ENCODE measurements around the gene KCNN4. TPM values are rescaled to one million over a fixed set of nuclear protein-coding genes. Genes with fewer than 3 reads are reported as not detected.
A peak's percentile ranks its signal among the peaks of the same experiment; 100 is the strongest.
"Not testable (repeated sequence)": the region's sequence is repeated elsewhere in the genome, so short reads cannot be mapped to it uniquely, and the experiment has no call there.

The KCNN4 gene
- total RNA-seq, 8 experiments from 2014 or later = 0.11 to 7.4 (median 0.58) TPM

DNA sequence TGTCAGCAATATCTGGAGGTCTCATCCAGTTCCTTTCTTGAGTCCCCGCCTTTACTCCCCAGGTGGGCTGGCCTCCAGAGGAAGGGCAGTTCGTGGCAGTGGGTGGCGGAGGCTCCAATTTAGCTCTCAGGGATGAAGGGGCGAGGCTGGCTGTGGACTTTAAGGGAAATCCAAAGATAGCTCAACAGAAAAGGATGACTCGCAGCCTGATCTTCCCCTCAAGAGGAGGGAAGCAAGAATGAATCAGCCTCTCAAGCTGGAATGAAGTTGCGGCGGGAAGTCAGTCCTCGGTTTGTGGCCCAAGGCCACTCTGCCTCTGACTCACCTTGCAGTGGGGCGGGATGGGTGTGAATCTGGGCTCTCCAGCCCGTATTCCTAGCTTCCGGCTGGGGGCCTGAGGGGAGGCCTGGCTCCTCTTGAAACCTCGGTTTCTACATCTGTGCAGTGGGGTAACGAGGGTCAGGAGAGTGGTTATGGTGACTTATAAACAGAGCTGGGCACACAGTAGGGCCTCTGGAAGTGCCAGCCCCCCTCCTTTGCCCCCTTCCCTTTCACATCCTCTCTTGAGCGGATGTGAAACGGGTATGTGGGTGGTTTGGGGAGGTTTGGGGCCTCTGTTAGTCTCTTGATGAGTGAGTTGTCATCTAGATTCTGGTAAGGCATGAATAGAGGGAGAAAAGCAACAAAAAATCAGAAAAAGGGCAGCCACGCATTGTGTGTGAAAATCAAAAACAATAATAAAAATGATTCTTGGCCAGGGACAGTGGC, 15.5 kb downstream of the KCNN4 start:
- WGBS, 10 experiments = 9 to 100% (median 68%) methylated on average over 1 to 8 of the region's 16 CpGs
- H3K4me1 ChIP-seq (replicated peaks in 1 of 2) = no peaks in the 10 kb centered on the region
- no peak overlapping the region for H3K4me3 ChIP-seq
- in situ Hi-C loops (cut with MboI; ENCODE audit: low pct_unique_long_range_greater_than_20kb in 2 of 9, low sequenced_read_pairs in 9 of 9, unreplicated experiment in 9 of 9) = no loop called here
- H3K27ac ChIP-seq = no peak overlapping the region
- ATAC-seq (replicated peaks in 6 of 8) = peak; percentile 57 to 95 (median 80)

DNA sequence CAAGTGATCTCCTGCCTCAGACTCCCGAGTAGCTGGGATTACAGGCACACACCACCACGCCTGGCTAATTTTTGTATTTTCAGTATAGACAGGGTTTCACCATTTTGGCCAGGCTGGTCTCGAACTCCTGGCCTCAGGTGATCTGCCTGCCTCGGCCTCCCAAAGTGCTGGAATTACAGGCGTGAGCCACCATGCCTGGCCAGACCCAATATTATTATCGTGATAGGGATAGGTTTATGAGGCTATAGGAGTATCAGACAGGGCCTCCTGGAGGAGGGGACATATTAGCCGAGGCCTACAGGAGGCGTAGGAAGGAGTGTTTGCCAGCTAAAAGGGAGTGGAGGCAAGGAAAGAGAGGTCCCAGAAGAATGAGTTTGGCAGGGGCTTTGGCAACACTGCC, 16.1 kb downstream of the KCNN4 start:
- peak in 1 of 8 experiments; percentile 7 for ATAC-seq (replicated peaks in 6 of 8)
- H3K27ac ChIP-seq; H3K4me1 ChIP-seq (replicated peaks in 1 of 2); in situ Hi-C loops (cut with MboI; ENCODE audit: low pct_unique_long_range_greater_than_20kb in 2 of 9, low sequenced_read_pairs in 9 of 9, unreplicated experiment in 9 of 9); H3K4me3 ChIP-seq: not testable (repeated sequence)
- WGBS, 10 experiments = 47 to 100% (median 81%) methylated on average over 1 to 5 of the region's 8 CpGs; no CpG with 5 or more reads in 2 of the 10 experiments

DNA sequence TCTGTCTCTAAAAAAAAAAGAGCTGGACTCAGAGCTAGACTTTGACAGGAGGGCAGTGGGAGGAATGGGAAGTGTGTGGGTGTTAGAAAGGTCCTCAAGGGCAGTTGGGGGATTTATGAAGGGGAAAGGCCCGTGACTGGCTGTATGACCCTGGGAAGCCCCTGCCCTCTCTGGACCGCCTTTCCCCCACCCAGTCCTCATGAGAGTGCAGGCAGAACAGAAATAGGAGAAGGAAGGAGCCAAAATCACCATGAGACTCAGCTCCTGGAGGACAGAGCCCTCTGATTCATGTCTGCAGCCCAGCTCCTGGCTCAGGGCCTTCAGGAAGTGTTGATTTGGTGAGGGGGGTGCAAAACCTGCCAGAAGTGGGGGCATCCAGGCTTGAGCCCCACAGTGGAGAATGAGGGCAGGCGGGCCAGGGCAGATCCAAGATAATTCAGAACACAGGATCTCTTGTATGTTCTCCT, 17.3 kb downstream of the KCNN4 start:
- in situ Hi-C loops (cut with MboI; ENCODE audit: low pct_unique_long_range_greater_than_20kb in 2 of 9, low sequenced_read_pairs in 9 of 9, unreplicated experiment in 9 of 9) = no loop called here
- no peaks in the 10 kb centered on the region for H3K4me1 ChIP-seq (replicated peaks in 1 of 2)
- no peak overlapping the region for H3K27ac ChIP-seq
- no peak overlapping the region for H3K4me3 ChIP-seq
- no peak for ATAC-seq (replicated peaks in 6 of 8)
- 70 to 73% methylated on average over 3 of the region's 3 CpGs; no CpG with 5 or more reads in 8 of the 10 experiments for WGBS, 10 experiments

DNA sequence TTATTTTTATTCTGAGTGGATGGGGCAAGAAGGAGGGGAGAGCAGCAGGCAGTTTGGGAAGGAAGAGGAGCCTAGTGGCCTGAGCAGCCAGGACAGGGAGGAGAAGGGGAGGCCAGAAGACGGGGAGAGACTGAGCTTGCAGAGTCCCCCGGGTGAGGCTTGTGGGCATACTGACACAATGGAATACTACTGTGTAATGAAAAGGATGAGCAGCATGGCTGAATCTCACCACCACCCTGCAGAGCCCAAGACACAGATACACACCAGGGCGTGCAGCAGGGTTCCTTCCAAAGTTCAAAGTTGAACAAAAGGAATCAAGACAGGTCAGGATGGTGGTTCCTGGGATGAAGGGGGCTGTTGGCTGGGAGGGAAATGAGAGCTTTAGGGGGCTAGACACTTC, 18.0 kb downstream of the KCNN4 start:
- WGBS, 10 experiments = 40 to 100% (median 69%) methylated on average over 1 to 3 of the region's 3 CpGs; no CpG with 5 or more reads in 4 of the 10 experiments
- Histone ChIP-seq H3K4me1 (replicated peaks in 1 of 2) (no peaks in the 10 kb centered on the region), H3K27ac (no peak overlapping the region), H3K4me3 (no peak overlapping the region)
- in situ Hi-C loops (cut with MboI; ENCODE audit: low pct_unique_long_range_greater_than_20kb in 2 of 9, low sequenced_read_pairs in 9 of 9, unreplicated experiment in 9 of 9) = no loop called here
- ATAC-seq (replicated peaks in 6 of 8) = no peak

DNA sequence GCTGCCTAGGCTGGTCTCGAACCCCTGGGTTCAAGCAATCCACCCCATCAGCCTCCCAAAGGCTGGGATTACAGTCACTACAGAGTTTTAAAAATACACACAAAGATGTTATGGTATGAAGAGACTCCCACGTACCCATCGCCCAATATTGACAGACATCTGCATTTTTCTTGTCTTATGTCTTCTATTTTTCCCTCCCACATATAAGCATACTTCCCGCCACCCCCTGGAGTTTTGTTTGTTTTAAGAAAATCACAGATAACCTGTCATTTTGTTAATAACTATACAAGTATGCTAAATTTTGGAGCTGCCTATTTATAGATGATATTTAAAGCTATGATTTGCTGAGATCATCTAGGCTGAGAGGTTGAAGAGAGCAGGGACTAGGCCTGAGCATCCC, 19.8 kb downstream of the KCNN4 start:
- Histone ChIP-seq H3K27ac (no peak overlapping the region), H3K4me3 (no peak overlapping the region), H3K4me1 (replicated peaks in 1 of 2) (peaks cover 0 to under 1% of the 10 kb centered on the region in 2 donors)
- in situ Hi-C loops (cut with MboI; ENCODE audit: low pct_unique_long_range_greater_than_20kb in 2 of 9, low sequenced_read_pairs in 9 of 9, unreplicated experiment in 9 of 9) = no loop called here
- 80 to 100% (median 96%) methylated on average over 1 to 4 of the region's 4 CpGs for WGBS, 10 experiments
- no peak for ATAC-seq (replicated peaks in 6 of 8)

DNA sequence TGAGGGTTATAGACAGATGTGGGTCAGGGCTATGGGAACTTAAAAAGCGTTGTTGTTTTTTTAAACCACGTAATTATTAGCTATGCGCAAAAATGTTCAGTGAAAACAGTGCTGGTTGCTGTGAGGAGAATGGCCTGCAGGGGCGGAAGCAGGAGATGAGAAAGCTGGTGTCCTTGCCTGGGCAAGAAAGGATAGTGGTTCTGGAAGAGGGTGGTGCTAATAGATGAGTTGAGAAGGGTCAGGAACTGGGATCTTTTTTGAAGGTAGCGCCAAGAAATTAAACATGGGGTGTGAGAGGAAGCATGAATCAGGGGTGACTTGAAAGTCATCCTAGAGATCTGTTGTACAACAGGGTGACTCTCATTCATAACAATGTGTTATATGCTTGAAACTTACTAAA, 21.3 kb downstream of the KCNN4 start:
- H3K4me3 ChIP-seq = no peak overlapping the region
- peaks cover 3 to 4% of the 10 kb centered on the region in 2 donors for H3K4me1 ChIP-seq (replicated peaks in 1 of 2)
- 0 to 82% (median 32%) methylated on average over 2 to 5 of the region's 5 CpGs; no CpG with 5 or more reads in 2 of the 10 experiments for WGBS, 10 experiments
- ATAC-seq (replicated peaks in 6 of 8) = peak in 3 of 8 experiments; percentile 52 to 57 (median 53)
- in situ Hi-C loops (cut with MboI; ENCODE audit: low pct_unique_long_range_greater_than_20kb in 2 of 9, low sequenced_read_pairs in 9 of 9, unreplicated experiment in 9 of 9) = no loop called here
- H3K27ac ChIP-seq = no peak overlapping the region

DNA sequence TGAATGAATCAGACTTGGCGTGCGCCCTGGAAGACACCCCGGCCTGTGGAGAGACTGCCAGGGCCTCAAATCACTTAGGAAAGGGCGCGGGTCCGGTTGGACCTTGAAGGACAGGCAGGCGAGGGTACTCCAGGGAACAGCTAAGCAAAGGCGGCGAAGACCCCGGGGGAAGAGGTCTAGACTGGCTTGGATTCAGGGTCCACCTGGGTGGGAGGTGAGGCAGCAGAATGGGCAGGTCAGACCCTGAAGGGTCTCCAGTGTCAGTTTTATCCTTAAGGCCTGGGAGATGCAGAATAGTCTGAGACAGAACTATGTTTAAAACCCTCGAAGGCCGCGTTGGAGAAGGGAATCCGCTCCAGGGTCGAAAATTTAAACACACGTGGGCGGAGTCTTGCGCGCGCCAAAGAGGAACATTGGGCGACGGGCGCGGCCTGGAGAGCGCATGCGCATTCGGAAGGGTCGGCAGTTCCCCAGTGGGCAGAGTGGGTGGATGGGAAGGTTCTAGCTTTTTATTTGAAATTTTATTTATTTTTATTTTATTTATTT, 25.4 kb downstream of the KCNN4 start:
- ATAC-seq (replicated peaks in 6 of 8) = peak in 7 of 8 experiments; percentile 0 to 41 (median 28)
- in situ Hi-C loops (cut with MboI; ENCODE audit: low pct_unique_long_range_greater_than_20kb in 2 of 9, low sequenced_read_pairs in 9 of 9, unreplicated experiment in 9 of 9) = no loop called here
- peak overlapping the region; percentile 60 to 94 (median 72) for H3K4me3 ChIP-seq
- WGBS, 10 experiments = 0 to 3% (median 0%) methylated on average over 2 to 11 of the region's 28 CpGs; no CpG with 5 or more reads in 3 of the 10 experiments
- peaks cover 8 to 9% of the 10 kb centered on the region in 2 donors for H3K4me1 ChIP-seq (replicated peaks in 1 of 2)
- peak overlapping the region in 1 of 2 donors; percentile 98 for H3K27ac ChIP-seq

DNA sequence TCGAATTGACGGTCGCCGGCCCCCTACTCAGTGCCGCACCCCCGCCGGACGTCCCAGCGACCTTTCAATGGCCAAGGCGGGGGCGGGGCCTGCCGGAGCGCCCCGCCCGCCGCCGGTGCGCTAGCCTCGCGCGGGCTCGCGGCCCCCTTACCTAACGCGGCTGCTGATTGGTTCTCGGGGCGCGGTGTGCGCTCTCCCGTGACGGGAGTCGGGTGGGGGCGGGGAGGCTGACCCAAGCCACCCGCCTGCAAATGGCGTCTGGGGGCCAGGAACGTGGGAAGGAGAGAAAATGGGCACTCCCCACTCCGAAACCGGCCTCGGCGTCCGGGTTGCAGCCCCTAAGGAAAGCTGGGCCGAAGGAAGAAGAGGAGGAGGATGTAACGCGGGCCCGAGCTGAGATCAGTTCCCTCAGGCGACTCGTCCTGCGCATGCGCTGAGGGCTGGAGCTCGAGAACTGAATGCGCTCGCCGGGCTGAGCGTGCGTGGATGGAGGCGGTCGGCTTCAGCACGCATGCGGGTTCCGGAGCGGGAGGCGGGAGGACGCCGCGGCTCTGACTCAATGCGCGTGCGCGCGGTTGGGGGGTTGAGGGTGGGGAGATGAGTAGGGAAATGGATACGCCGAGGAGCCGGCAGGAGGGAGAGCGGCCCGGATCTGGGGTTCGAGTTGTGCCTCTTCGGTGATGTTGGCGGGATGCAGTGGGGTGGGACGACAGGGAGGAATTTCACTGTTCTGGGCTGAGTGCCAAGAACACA, 26.1 kb downstream of the KCNN4 start, which contains the start of gene SMG9:
SMG9 (minus strand) TSS at position 460 of the 753 bp plus-strand sequence. CDS start 4,221 bp downstream, outside the sequence.
- H3K27ac ChIP-seq = peak within 1 kb of the TSS; percentile 98 to 99
- ATAC-seq (replicated peaks in 6 of 8) = peak; percentile 54 to 92 (median 88)
- WGBS, 10 experiments = 0 to 4% (median 3%) methylated on average over 2 to 6 of the region's 79 CpGs; no CpG with 5 or more reads in 7 of the 10 experiments
- H3K4me3 ChIP-seq = peak within 1 kb of the TSS; percentile 60 to 94 (median 72)
- in situ Hi-C loops (cut with MboI; ENCODE audit: low pct_unique_long_range_greater_than_20kb in 2 of 9, low sequenced_read_pairs in 9 of 9, unreplicated experiment in 9 of 9) = no loop called here
- peaks cover 8 to 9% of the 10 kb centered on the region in 2 donors for H3K4me1 ChIP-seq (replicated peaks in 1 of 2)

DNA sequence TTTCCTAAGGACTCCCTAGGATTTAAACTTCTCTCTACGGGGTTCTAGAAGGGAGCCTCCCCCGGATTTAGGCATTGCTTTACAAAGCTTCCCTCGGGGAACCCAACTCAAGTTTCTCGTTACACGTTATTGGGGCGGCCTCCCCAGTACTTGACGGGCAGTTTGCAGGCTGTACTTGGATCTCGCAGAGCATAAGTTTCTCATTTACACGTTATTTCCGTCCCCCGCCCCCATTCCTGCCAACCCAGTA, 26.6 kb downstream of the KCNN4 start:
- H3K4me1 ChIP-seq (replicated peaks in 1 of 2) = peaks cover 8 to 9% of the 10 kb centered on the region in 2 donors
- H3K27ac ChIP-seq = peak overlapping the region in 1 of 2 donors; percentile 98
- in situ Hi-C loops (cut with MboI; ENCODE audit: low pct_unique_long_range_greater_than_20kb in 2 of 9, low sequenced_read_pairs in 9 of 9, unreplicated experiment in 9 of 9) = no loop called here
- 0 to 5% (median 0%) methylated on average over 1 to 7 of the region's 11 CpGs; no CpG with 5 or more reads in 5 of the 10 experiments for WGBS, 10 experiments
- peak overlapping the region; percentile 60 to 94 (median 72) for H3K4me3 ChIP-seq
- peak in 1 of 8 experiments; percentile 1 for ATAC-seq (replicated peaks in 6 of 8)

DNA sequence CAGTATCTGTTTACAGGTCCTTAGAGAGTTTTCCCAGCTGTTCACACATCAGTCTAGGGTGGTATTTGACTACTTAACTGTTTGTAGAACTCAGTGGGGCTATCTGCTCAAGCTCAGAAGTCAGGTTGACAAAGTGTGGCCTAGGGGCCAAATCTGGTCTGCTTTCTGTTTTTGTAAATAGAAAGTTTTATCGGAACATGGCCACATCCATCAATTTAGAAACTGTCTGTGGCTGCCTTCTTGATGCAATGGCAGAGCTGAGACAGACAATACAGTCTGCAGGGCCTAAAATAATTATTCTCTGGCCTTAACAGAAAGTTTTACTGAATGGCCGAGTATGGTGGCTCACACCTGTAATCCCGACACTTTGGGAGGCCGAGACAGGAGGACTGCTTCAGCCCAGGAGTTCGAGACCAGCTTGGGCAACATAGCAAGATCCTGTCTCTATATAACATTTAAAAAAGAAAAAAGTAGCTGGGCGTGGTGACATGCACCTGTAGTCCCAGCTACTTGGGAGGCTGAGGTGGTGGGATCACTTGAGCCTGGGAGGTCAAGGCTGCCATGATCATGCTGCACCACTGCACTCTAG, 28.4 kb downstream of the KCNN4 start:
- peaks cover 8 to 9% of the 10 kb centered on the region in 2 donors for H3K4me1 ChIP-seq (replicated peaks in 1 of 2)
- in situ Hi-C loops (cut with MboI; ENCODE audit: low pct_unique_long_range_greater_than_20kb in 2 of 9, low sequenced_read_pairs in 9 of 9, unreplicated experiment in 9 of 9) = no loop called here
- 50 to 100% (median 93%) methylated on average over 1 to 6 of the region's 6 CpGs; no CpG with 5 or more reads in 3 of the 10 experiments for WGBS, 10 experiments
- ATAC-seq (replicated peaks in 6 of 8) = no peak
- H3K27ac ChIP-seq = no peak overlapping the region
- no peak overlapping the region for H3K4me3 ChIP-seq

DNA sequence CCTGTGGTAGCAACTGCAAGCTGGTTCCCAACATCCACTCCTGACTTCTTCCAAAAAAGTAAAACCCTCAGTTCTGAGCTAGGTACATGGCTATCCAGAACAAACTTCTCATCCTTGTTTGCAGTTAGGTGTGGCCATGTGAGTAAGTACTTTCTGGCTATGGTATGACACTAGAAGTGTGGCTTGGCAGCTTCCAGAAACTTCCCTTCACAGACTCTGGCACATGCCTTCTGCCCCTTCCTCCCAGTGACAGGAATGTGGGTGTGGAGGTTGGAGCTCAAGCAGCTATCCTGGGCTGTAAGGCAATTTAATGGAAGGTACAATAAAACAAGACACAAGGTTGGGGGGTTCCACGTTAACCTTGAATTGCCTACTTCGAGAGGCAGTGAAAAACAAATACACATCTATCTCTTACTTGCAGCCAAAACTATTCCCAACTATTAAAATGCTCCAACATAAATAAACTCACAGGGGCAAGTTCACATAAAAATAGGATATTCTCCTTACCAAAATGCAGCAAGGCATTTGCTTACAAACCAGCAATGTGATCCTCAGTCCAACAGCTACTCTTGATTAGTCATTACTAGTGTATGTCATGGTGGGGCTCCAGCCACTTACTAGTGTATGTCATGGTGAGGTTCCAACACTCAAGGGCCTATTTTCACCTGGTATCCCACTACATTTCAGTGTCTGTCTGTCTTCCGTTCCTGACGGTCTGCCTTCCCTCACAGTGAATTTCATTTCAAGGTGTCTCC, 29.1 kb downstream of the KCNN4 start:
- no peak for ATAC-seq (replicated peaks in 6 of 8)
- 83 to 100% (median 100%) methylated on average over 1 to 4 of the region's 4 CpGs; no CpG with 5 or more reads in 1 of the 10 experiments for WGBS, 10 experiments
- Histone ChIP-seq H3K27ac (no peak overlapping the region), H3K4me1 (replicated peaks in 1 of 2) (peaks cover 8 to 9% of the 10 kb centered on the region in 2 donors), H3K4me3 (no peak overlapping the region)
- in situ Hi-C loops (cut with MboI; ENCODE audit: low pct_unique_long_range_greater_than_20kb in 2 of 9, low sequenced_read_pairs in 9 of 9, unreplicated experiment in 9 of 9) = no loop called here

DNA sequence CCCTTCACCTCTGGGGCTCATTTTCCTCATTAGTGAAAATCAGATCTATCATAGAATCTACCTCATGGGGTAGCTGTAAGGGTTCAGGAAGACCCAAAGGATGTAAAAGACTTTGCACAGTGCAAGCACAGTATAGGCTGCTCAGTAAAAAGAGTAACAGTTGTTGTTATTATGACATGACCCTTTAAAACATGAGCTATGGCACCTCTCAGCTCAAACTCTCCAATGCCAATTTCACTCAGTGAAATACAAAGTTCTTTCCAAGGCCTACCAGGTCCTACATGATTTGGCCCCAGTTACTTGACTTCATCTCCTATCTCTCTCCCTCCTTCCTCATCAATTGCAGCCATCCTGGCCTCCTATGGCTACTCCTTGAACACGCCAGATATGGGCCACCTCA, 30.9 kb downstream of the KCNN4 start:
- Histone ChIP-seq H3K27ac (no peak overlapping the region), H3K4me1 (replicated peaks in 1 of 2) (peaks cover 4 to 6% of the 10 kb centered on the region in 2 donors), H3K4me3 (no peak overlapping the region)
- WGBS, 10 experiments = 83 to 100% (median 100%) methylated on average over 1 of the region's 1 CpG; no CpG with 5 or more reads in 4 of the 10 experiments
- in situ Hi-C loops (cut with MboI; ENCODE audit: low pct_unique_long_range_greater_than_20kb in 2 of 9, low sequenced_read_pairs in 9 of 9, unreplicated experiment in 9 of 9) = no loop called here
- no peak for ATAC-seq (replicated peaks in 6 of 8)
